Glutamatergic neuron (in vitro differentiated cells): ENCODE data around the gene GALNT7. TPM values are rescaled to one million over a fixed set of nuclear protein-coding genes. Genes with fewer than 3 reads are reported as not detected.

Experiments used
- DNase-seq: peaks from one replicate; pipeline ENCODE4 v3.0.0; 2022
- H3K27ac Mint-ChIP-seq: one replicate; pipeline ENCODE4 v1.8.0; 2020; ENCODE audit warnings: mild to moderate bottlenecking, mixed read lengths, inconsistent platforms; ENCODE audit not compliant: unreplicated experiment
- H3K27me3 Mint-ChIP-seq: one replicate; pipeline ENCODE4 v1.8.0; 2020; ENCODE audit warnings: mild to moderate bottlenecking, moderate library complexity, mixed read lengths, inconsistent platforms; ENCODE audit not compliant: unreplicated experiment
- H3K36me3 Mint-ChIP-seq: one replicate; pipeline ENCODE4 v1.8.0; 2020; ENCODE audit warnings: mild to moderate bottlenecking, mixed read lengths, inconsistent platforms; ENCODE audit not compliant: unreplicated experiment
- H3K4me1 Mint-ChIP-seq: one replicate; pipeline ENCODE4 v1.8.0; 2020; ENCODE audit warnings: mild to moderate bottlenecking, low read depth, mixed read lengths, inconsistent platforms; ENCODE audit not compliant: unreplicated experiment
- H3K4me3 Mint-ChIP-seq: one replicate; pipeline ENCODE4 v1.8.0; 2020; ENCODE audit warnings: mild to moderate bottlenecking, mixed read lengths, inconsistent platforms; ENCODE audit not compliant: unreplicated experiment
- H3K9me3 Mint-ChIP-seq: one replicate; pipeline ENCODE4 v1.8.0; 2020; ENCODE audit warnings: mild to moderate bottlenecking, moderate library complexity, mixed read lengths, inconsistent platforms; ENCODE audit not compliant: unreplicated experiment
- total RNA-seq: library from RNA; stranded (reverse); fragmentation: NEBNext Ultra II Directional; extraction: Animal tissue kit (Norgen Biotek cat#: 25700); gene quantifications from one replicate; pipeline ENCODE4 v1.2.1, GENCODE V29; 2021; ENCODE audit not compliant: unreplicated experiment
- TF ChIP-seq, protein P1 (sequence below): fragments of 200-600 bp; sonication (generic); IDR thresholded peaks from one replicate; pipeline ENCODE4 v1.5.0; 2021; ENCODE audit not compliant: partially characterized antibody, unreplicated experiment

The GALNT7 gene
- total RNA-seq, 1 donor from 2014 or later = 17.9 TPM

DNA sequence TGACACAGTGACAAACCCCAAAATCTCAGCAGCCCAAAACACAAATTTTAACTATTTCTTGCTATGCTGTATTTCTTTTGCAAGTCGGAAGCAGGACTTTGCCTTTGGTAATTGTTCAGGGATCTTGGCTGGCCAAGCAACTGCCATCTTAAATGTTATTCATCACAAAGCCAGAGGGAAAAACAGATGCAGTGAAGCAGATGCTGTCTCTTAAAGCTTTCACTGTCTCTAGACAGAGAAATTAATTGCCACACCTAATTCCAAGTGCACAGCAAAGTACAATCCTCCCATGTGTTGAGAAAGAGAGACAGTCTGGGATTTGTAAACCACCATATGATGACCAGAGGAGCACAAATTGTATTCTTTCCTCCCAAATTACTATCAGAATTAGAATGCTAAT lies 30.0 kb upstream of the GALNT7 start:
- Mint-ChIP-seq H3K36me3 (no peaks in the 10 kb centered on the region), H3K27me3 (no peaks in the 10 kb centered on the region), H3K9me3 (peaks cover 5% of the 10 kb centered on the region), H3K27ac (peak overlapping the region; percentile 85), H3K4me3 (peak overlapping the region; percentile 27), H3K4me1 (peaks cover 20% of the 10 kb centered on the region)
- TF ChIP-seq, protein P1, sequence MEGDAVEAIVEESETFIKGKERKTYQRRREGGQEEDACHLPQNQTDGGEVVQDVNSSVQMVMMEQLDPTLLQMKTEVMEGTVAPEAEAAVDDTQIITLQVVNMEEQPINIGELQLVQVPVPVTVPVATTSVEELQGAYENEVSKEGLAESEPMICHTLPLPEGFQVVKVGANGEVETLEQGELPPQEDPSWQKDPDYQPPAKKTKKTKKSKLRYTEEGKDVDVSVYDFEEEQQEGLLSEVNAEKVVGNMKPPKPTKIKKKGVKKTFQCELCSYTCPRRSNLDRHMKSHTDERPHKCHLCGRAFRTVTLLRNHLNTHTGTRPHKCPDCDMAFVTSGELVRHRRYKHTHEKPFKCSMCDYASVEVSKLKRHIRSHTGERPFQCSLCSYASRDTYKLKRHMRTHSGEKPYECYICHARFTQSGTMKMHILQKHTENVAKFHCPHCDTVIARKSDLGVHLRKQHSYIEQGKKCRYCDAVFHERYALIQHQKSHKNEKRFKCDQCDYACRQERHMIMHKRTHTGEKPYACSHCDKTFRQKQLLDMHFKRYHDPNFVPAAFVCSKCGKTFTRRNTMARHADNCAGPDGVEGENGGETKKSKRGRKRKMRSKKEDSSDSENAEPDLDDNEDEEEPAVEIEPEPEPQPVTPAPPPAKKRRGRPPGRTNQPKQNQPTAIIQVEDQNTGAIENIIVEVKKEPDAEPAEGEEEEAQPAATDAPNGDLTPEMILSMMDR = no peak
- DNase-seq = no peak

DNA sequence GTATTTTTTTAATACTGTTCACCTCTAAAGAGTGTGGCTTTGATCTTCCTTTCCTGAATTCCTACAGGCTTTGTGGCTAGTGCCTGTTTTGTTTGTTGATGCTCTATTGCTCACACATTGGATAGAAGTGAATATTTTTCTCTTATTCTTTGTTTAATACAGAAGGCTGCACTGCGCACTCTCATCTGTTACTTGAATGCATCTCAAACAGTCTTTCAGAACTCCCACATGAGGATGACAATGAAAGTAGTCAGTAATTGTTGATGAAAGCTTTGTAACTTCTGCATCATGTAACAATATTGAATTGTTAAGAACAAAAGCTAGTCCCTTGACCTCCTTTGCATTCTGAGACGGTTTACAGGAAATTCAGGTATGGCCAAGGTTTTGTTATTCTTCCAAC lies 29.1 kb upstream of the GALNT7 start:
- Mint-ChIP-seq H3K9me3 (peaks cover 5% of the 10 kb centered on the region), H3K36me3 (no peaks in the 10 kb centered on the region), H3K27me3 (no peaks in the 10 kb centered on the region), H3K27ac (peak overlapping the region; percentile 48), H3K4me3 (no peak overlapping the region), H3K4me1 (peaks cover 20% of the 10 kb centered on the region)
- TF ChIP-seq, protein P1 = no peak
- DNase-seq = no peak

DNA sequence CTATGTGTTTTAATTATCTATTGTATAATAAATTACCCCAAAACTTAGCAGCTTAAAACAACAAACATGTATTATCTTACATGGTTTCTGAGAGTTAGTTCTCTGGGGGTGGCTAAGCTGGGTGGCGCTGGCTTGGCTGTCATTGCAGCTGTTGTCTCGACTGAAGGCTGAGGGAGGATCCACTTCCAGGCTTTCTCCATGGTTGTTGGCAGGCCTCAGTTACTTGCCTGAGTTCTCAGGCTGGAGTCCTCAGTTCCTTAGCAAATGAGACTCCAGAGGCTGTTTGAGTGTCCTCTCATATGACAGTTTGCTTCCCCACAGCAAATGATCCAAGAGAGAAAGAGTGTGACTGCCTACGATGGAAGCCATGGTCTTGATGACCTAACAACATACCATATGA lies 23.5 kb upstream of the GALNT7 start:
- H3K4me3 Mint-ChIP-seq = no peak overlapping the region
- no peaks in the 10 kb centered on the region for H3K4me1 Mint-ChIP-seq
- H3K27ac Mint-ChIP-seq = no peak overlapping the region
- TF ChIP-seq, protein P1 = no peak
- DNase-seq = no peak
- no peaks in the 10 kb centered on the region for H3K36me3 Mint-ChIP-seq
- H3K9me3 Mint-ChIP-seq = no peaks in the 10 kb centered on the region
- no peaks in the 10 kb centered on the region for H3K27me3 Mint-ChIP-seq

DNA sequence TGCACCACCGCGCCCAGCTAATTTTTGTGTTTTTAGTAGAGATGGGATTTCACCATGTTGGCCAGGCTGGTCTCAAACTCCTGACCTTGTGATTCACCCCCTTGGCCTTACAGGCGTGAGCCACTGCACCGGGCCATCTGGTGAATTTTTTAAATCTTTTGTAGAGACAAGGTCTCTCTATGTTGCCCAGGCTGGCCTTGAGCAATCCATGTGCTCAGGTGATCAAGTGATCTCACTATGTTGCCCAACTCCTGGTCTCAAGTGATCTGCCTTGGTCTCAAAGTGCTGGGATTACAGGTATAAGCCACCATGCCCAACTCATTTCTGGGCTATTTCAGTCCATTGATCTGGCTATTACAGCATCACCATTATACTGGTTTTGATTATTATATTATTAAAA lies 22.2 kb upstream of the GALNT7 start:
- H3K27me3 Mint-ChIP-seq = no peaks in the 10 kb centered on the region
- no peak for DNase-seq
- H3K4me3 Mint-ChIP-seq = no peak overlapping the region
- no peaks in the 10 kb centered on the region for H3K4me1 Mint-ChIP-seq
- no peaks in the 10 kb centered on the region for H3K9me3 Mint-ChIP-seq
- TF ChIP-seq, protein P1 = no peak
- H3K27ac Mint-ChIP-seq = no peak overlapping the region
- no peaks in the 10 kb centered on the region for H3K36me3 Mint-ChIP-seq

DNA sequence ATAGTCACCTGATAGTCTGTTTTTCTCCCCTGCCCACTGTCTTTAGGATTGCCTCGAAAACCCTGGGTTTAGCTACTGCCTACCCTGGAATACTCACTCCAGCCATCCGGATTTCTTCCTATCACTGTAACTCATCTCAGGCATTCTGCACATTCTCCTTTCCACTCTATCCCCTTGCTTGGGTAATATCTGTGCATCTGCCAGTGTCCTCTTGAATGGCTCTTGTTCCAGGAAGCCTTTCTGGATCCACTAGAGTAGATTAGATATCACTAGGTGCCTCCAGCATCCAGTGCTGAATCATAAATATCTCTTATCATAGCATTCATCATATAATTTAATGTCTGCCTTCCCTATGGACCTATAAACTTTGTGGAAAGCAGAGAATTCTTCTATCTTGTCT lies 17.1 kb upstream of the GALNT7 start:
- Mint-ChIP-seq H3K27ac (no peak overlapping the region), H3K36me3 (no peaks in the 10 kb centered on the region), H3K4me3 (no peak overlapping the region), H3K9me3 (no peaks in the 10 kb centered on the region), H3K27me3 (peaks cover 1% of the 10 kb centered on the region), H3K4me1 (no peaks in the 10 kb centered on the region)
- TF ChIP-seq, protein P1 = no peak
- DNase-seq = no peak
